NT2/D1 (cell line): ENCODE results near the gene ERN1.

Experiments used
- DNase-seq: peaks from one replicate; pipeline ENCODE4 v3.0.0-alpha.2; 2011; ENCODE audit warnings: low read depth, low spot score
- H3K27me3 ChIP-seq: 2 replicates; pipeline ENCODE4 v1.6.0; 2011; ENCODE audit warnings: mild to moderate bottlenecking; ENCODE audit not compliant: insufficient read length, insufficient read depth
- H3K36me3 ChIP-seq: 2 replicates; pipeline ENCODE4 v1.6.1; 2011; ENCODE audit warnings: mild to moderate bottlenecking, low read length, mixed read lengths; ENCODE audit not compliant: insufficient read depth, insufficient read length
- H3K4me1 ChIP-seq: 2 replicates; pipeline ENCODE4 v1.5.1; 2011; ENCODE audit not compliant: insufficient read depth, insufficient read length
- H3K4me3 ChIP-seq: 2 replicates; pipeline ENCODE4 v1.5.1; 2011; ENCODE audit warnings: low read depth; ENCODE audit not compliant: insufficient read length
- H3K9ac ChIP-seq: 2 replicates; pipeline ENCODE4 v1.6.0; 2011; ENCODE audit warnings: low read depth; ENCODE audit not compliant: insufficient read length
- H3K9me3 ChIP-seq: 2 replicates; pipeline ENCODE4 v1.5.1; 2011; ENCODE audit warnings: mild to moderate bottlenecking, low read length; ENCODE audit not compliant: insufficient read depth
- SUZ12 ChIP-seq: IDR thresholded peaks from 2 replicates; pipeline ENCODE4 v1.6.1; 2011; ENCODE audit not compliant: insufficient read length, insufficient read depth; ENCODE audit errors: extremely low read depth
- YY1 ChIP-seq: IDR thresholded peaks from 2 replicates; pipeline ENCODE4 v1.6.1; 2011; ENCODE audit not compliant: insufficient read length, insufficient read depth
- ZNF274 ChIP-seq: IDR thresholded peaks from 2 replicates; pipeline ENCODE4 v1.6.1; 2011; ENCODE audit warnings: mild to moderate bottlenecking, low read depth, low read length

The ERN1 gene

DNA sequence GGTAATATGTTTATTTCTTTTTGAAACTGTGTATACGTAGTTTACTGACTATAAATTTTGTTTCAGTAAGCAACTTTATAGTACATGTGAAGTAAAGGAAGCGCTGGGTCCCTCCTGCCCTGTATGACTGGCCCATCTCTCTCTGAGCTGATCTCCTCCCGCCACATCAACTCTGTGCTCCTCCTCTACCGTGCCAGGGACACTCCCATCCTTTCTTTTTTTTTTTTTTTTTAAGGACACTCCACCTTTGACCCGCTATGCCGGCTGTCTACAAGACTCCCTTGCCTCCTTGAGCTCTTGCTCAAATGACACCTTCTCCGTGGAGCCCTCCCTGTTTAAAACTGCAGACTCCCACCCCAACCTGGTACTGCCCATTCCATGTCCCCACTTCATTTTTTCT lies 35.5 kb downstream of the ERN1 start:
- H3K4me3 ChIP-seq = no peak overlapping the region
- H3K9me3 ChIP-seq = no peaks in the 10 kb centered on the region
- H3K36me3 ChIP-seq = no peaks in the 10 kb centered on the region

DNA sequence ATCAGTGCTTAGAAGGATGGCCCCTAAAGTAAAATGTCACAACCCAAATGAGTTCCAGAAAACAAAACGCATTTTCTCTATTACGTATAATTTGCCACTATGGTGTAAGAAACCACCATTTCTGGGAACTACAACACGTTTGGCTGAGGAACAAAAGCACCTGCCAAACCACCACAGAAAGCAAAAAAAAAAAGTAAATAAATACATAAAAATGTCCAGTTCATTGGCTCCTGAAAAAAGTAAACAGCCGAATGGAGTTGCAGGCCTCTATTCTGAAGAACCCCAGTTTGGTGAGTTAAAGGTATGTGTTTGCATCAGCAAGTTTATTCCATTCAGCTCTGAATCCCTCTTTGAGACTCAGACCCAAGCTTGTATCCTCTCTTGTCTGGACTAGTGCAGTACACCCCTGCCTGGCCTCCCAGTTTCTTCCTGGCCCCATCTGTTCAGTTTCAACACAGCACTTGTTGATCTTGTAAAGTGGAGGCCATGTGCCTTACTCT lies 36.9 kb downstream of the ERN1 start:
- Histone ChIP-seq H3K36me3 (no peaks in the 10 kb centered on the region), H3K9ac (no peak overlapping the region), H3K4me1 (no peaks in the 10 kb centered on the region), H3K9me3 (no peaks in the 10 kb centered on the region), H3K4me3 (no peak overlapping the region), H3K27me3 (no peaks in the 10 kb centered on the region)
- DNase-seq = no peak
- no peak for TF ChIP-seq YY1
- no peak for TF ChIP-seq SUZ12
- TF ChIP-seq ZNF274 = no peak

More for the DNA sequence above, 35.5 kb downstream of the ERN1 start:
- TF ChIP-seq YY1 = no peak
- TF ChIP-seq SUZ12 = no peak
- no peak for TF ChIP-seq ZNF274
- H3K27me3 ChIP-seq = no peaks in the 10 kb centered on the region
- DNase-seq = no peak
- H3K9ac ChIP-seq = no peak overlapping the region
- H3K4me1 ChIP-seq = no peaks in the 10 kb centered on the region

DNA sequence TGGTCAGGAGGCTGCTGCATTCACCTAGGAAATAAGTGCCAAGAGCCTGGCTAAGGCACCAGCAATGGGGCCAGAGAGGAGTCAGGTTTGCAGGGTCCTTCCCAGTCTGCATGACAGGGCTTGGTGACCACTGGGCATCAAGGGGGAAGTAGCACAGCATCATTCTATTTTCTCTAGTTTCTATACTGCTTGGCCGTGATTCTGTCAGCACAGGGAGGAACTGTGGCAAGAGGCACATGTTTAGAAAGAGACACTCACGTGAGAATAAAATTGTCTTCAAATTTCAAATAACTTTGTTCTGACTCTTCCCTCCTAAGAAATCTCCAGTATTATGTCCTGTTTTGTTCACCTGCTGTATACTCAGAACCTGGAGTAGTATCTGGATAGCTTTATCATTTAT lies 37.8 kb downstream of the ERN1 start:
- no peak for DNase-seq
- H3K9me3 ChIP-seq = no peaks in the 10 kb centered on the region
- TF ChIP-seq SUZ12 (no peak), ZNF274 (no peak)
- peaks cover under 1% of the 10 kb centered on the region for H3K4me1 ChIP-seq
- H3K27me3 ChIP-seq = no peaks in the 10 kb centered on the region
- no peaks in the 10 kb centered on the region for H3K36me3 ChIP-seq
- H3K4me3 ChIP-seq = no peak overlapping the region
- H3K9ac ChIP-seq = no peak overlapping the region

DNA sequence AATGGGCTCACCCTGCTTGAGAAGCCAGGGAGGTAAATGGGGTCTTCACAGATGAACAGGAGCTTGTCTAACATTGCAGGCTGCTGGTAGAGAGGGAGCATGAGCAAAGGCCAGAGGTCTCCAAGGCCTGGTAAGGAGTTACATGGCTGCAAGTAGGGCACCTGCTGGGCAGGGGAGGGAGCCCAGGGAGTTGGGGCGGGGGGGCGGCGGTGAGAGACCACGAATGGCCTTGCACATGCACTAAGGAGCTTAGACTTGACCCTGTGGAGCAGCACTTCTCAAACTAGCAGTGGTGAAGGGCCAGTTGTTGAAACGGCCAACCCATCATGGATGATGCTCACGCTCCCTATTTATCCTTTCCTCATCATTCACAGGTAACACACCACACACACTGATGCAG lies 38.4 kb downstream of the ERN1 start:
- H3K9ac ChIP-seq = no peak overlapping the region
- H3K4me3 ChIP-seq = no peak overlapping the region
- H3K9me3 ChIP-seq = no peaks in the 10 kb centered on the region
- peaks cover 2% of the 10 kb centered on the region for H3K4me1 ChIP-seq
- TF ChIP-seq YY1 (no peak), ZNF274 (no peak), SUZ12 (no peak)
- no peak for DNase-seq
- no peaks in the 10 kb centered on the region for H3K27me3 ChIP-seq
- H3K36me3 ChIP-seq = no peaks in the 10 kb centered on the region

DNA sequence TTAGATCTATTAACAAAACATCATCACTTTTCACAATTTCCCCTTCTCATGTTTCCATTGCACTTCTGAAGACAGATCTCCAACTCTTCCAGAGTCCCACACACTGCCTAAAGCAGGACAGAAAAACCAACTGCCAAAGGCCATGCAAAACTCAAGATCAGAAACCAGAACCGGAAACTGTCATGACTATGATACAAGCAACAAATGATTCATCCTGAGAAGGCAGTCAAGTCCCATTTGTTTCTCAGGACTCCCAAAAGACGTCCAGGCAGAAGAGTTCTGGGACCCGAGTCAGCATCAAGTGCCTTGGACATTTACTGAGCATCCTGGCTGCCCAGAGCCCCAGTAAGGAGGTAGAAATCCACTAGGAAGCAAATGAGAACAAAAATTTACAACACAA lies 38.8 kb downstream of the ERN1 start:
- H3K9me3 ChIP-seq = no peaks in the 10 kb centered on the region

DNA sequence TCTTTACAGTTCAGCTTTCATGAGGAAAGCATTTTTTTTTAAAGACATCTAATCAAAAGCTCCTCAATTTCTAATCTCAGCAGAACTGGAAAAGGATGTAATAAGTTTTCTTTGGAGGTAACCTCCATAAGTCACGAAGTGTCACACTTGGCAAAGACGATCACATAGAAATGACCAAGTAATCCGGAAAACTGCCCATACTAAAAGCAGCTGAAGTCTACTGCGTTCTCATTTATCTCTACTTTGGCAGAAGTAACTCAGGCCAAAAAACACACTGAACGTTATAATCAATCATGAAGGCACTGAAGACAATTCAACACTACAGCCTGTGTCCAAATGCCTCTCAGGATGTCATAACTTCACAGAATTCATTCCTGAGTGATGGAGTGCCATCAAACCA lies 39.8 kb downstream of the ERN1 start:
- no peak for TF ChIP-seq YY1
- no peak for TF ChIP-seq ZNF274
- TF ChIP-seq SUZ12 = no peak

More for the DNA sequence above, 38.8 kb downstream of the ERN1 start:
- Histone ChIP-seq H3K4me1 (peaks cover 2% of the 10 kb centered on the region), H3K4me3 (no peak overlapping the region), H3K36me3 (no peaks in the 10 kb centered on the region), H3K27me3 (no peaks in the 10 kb centered on the region), H3K9ac (no peak overlapping the region)
- no peak for DNase-seq
- no peak for TF ChIP-seq YY1
- TF ChIP-seq SUZ12 = no peak
- TF ChIP-seq ZNF274 = no peak

DNA sequence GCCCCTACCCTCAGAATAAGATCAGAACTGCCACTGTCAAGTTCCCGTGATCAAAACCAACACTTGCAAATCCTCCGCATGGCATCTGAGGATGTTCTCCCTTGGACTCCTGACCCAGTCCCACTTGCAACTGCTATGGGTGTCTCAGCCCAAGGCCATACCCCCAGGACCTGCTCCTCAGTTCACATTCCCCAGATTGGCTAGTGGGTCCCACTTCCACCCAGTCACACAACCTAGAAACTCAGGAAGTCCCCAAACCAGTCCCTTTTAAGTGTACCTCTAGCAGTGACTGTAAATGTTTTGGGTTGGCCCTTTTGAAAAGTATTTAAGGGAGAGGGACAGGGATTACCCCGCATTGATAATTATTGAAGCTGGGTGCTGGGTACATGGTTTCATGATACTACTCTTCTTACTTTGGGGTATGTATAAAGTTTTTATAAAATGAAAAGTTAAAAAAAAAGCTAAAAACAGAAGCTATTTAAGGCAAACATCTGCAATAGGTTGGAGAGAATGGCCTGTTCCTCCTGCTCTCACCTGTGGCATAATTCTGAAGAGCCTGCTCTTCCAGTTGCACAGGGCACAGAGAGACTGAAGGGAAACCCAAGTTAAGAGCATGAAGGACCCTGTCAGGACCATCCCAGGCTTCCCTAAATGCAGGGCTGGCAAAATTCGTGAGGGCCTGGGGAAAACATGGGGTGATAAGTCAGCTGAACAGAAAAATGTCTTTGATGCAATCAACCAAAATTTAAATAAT lies 42.5 kb downstream of the ERN1 start:
- H3K4me3 ChIP-seq = no peak overlapping the region
- DNase-seq = no peak
- no peaks in the 10 kb centered on the region for H3K36me3 ChIP-seq
- peaks cover 2% of the 10 kb centered on the region for H3K4me1 ChIP-seq
- no peaks in the 10 kb centered on the region for H3K27me3 ChIP-seq
- H3K9ac ChIP-seq = no peak overlapping the region
- H3K9me3 ChIP-seq = no peaks in the 10 kb centered on the region
- TF ChIP-seq ZNF274 = no peak
- TF ChIP-seq YY1 = no peak
- TF ChIP-seq SUZ12 = no peak

More for the DNA sequence above, 39.8 kb downstream of the ERN1 start:
- Histone ChIP-seq H3K9ac (no peak overlapping the region), H3K4me1 (peaks cover 2% of the 10 kb centered on the region), H3K36me3 (no peaks in the 10 kb centered on the region), H3K9me3 (no peaks in the 10 kb centered on the region), H3K27me3 (no peaks in the 10 kb centered on the region), H3K4me3 (no peak overlapping the region)
- no peak for DNase-seq
